NCI-H2171 (cell line): ENCODE measurements around the gene UXT.
"Not testable (repeated sequence)": the region's sequence is repeated elsewhere in the genome, so short reads cannot be mapped to it uniquely, and the experiment has no call there.

ENCODE experiments used
- DNase-seq: peaks from one replicate; lab custom pipeline; 2025; lab: John Stamatoyannopoulos, UW

Gene UXT

DNA sequence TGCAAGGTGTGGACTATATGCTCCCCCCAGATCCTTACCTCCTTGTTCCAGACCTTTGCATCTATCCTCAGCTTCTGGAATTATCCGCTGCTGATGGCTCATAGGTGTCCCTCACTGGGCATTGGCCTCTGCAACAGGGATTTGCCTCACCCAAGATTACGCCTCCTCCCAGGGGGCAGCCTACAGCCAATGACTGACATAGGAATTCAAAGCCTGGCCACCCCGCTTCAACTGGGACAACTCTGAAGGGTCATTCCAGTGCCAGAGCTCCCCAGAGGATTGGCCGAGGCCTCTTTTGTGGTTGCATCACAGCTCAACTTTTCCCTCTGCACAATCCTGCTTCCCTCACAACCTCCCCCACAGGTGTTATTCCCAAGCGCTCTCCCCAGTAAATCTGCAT, 44.4 kb downstream of the UXT start:
- no peak for DNase-seq

DNA sequence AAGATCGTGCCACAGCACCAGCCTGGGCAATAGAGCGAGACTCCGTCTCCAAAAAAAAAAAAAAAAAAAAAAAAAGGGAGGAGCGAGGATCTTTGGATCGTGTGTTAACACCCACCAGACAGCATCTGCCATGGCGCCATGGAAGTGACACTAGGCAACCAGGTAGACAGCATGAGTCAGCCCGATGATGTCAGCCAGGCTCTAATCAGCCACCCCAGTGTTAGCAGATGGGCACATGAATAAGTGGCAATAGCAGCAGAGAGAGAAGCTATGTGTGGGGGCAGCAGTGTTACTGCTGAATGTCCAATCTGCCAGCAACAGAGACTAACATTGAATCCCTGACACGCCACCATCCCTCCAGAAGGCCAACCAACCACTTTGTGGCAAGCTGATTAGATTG, 45.9 kb downstream of the UXT start:
- peak; percentile 32 for DNase-seq

DNA sequence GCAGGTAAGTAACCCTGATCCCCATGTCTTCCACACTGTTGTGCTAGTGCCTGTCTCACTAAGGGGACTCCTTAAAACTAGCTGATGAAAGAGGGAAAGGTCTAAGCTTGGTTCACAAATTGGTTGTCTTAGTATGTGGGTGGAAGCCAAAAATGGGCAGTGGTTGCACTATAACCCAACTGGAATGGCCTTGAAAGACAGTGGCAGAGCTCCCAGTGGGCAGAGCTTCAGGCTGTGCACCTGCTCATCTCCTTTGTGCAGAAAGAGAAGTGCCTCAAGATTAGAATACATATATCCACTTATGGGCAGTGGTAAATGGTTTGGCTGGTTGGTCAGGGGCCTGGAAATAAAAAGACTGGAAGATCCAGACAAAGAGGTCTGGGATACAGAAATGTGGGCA, 46.6 kb downstream of the UXT start:
- no peak for DNase-seq

DNA sequence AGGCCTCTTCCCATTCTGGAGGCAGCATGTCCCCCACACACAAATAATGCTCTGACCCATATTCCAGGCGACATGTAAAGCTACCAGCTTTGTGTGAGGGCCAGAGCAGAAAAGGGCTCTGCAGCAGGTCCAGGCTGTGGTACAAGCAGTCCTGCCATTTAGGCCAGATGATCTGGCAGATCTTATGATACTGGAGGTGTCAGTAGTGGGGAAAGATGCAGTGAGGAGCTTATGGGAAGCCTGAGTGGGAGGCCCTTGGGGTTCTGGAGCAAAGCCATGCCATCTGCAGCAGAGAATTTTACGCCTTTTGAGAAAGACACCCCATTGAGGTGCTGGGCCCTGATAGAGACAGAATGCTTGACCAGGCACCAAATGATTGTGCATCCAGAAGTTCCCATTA, 47.1 kb downstream of the UXT start:
- DNase-seq = no peak

DNA sequence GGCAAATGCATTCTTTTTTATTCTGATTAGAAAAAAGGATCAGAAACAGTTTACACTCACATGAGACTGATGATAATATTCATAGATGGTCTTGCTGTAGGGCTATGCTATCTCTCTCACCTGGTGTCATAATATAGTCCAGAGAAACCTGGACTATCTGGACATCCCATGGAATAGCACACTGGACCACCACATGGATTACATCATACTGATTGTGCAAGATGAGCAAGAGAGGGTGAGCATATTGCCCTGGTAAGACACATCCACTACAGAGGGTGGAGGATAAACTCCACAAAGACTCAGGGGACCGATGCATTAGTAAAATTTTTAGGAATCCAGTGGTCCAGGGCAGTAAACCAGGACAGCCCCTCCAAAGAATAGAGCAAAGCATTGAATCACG, 47.5 kb downstream of the UXT start:
- DNase-seq = no peak

DNA sequence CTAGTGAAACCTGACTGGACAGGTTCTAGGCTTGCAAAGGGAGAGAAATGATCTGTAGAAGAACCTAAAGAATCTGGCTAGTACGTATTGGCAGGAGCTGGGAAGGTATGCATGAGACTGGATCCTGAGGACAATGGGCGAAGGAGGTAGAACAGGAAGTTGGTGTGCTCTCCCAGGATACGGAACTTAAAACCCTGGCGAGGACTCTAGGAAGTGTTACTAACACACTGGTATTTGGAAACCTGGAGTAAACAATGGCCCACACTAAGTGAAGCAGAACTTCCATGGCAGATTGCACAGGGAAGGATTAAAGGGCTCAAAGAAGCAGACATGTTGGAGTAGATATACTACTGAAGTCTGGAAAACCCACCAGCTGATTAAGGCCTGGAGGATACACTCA, 48.5 kb downstream of the UXT start:
- DNase-seq = no peak

DNA sequence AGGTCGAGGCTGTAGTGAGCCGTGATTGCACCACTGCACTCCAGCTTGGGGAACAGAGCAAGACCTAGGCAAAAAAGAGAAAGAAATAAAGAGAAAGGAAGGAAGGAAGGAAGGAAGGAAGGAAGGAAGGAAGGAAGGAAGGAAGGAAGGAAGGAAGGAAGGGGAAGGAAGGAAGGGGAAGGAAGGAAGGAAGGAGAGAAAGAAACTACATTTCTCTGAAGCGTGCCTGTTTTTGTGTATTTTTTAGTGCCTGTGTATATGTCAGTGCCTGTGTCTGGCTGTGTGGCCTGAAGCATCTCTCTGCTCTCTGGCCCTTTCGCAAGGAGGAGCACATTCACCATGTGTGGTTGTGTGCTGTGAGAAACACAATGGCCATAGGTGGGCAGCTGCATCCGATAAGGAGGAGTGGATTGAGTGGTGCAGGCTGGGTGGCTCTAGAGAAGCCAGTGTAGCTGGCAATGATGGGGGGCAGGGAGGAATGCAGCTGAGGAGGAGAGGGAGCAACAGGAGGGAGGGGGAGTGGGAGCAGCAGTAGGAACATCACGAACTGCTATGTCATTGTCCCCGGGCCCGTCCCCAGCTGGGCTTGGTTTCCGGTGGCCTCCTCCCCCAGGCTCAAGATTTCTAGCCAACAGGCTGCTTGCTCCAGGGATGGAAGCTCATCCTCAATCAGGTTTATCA, 50.7 kb downstream of the UXT start:
- no peak for DNase-seq

DNA sequence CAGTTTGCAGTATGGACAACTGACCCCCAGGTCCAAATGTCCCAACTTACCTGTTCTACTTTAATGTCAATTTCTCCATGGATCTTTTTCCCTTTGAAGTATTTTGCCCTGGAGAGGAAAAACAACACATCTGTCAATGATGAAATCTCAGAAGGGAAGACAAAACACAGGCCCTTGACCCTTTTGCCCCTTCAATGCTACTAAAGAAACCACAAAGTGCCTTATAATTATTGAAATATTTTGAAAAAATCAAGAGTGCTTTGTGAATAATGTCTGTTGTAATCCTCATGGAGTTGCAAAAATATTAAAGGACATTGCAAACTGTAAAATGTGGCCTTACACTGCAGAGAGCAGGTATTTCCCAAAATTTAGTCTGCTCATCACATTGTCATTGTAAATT, 51.9 kb downstream of the UXT start:
- no peak for DNase-seq

DNA sequence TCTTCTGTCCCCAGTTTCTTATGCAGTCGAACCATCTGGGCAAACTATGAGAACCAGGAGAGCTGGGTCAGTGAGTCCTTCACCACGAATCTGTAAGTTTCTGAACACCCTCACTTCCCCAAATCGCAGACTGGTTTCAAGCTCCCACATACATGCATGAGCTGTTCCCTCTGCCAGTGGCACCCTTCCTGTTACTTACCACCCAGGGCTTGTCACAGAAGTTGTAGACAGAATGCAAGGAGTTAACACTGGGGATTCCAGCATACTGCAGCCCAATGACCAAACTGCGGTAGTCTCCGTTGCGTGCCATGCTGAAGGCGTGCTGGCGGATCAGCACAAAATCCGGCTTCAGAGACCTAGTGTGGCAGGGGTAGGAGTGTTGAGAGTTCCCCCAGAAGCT, 54.0 kb downstream of the UXT start:
- no peak for DNase-seq

DNA sequence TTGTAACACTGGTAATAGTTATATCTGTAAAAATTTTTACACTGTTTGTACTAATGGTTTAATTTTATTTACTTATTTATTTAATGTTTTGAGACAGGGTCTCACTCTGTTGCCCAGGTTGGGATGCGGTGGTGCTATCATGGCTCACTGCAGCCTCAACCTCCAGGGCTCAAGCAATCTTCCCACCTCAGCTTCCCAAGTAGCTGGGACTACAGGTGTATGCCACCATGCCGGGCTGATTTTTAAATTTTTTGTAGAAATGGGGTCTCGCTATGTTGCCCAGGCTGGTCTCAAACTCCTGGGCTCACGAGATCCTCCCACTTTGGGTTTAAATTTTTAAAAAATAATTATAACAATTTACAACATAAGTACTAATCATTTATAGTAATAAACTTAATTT, 55.9 kb downstream of the UXT start:
- not testable (repeated sequence) for DNase-seq
